CD4-positive, alpha-beta T cell treated with Interleukin-10 for 1 hour (primary cell): ENCODE data around the gene WAC.

ENCODE experiments used
- DNase-seq: peaks from one replicate; pipeline ENCODE4 v3.0.0-alpha.2; 2020

Gene WAC

DNA sequence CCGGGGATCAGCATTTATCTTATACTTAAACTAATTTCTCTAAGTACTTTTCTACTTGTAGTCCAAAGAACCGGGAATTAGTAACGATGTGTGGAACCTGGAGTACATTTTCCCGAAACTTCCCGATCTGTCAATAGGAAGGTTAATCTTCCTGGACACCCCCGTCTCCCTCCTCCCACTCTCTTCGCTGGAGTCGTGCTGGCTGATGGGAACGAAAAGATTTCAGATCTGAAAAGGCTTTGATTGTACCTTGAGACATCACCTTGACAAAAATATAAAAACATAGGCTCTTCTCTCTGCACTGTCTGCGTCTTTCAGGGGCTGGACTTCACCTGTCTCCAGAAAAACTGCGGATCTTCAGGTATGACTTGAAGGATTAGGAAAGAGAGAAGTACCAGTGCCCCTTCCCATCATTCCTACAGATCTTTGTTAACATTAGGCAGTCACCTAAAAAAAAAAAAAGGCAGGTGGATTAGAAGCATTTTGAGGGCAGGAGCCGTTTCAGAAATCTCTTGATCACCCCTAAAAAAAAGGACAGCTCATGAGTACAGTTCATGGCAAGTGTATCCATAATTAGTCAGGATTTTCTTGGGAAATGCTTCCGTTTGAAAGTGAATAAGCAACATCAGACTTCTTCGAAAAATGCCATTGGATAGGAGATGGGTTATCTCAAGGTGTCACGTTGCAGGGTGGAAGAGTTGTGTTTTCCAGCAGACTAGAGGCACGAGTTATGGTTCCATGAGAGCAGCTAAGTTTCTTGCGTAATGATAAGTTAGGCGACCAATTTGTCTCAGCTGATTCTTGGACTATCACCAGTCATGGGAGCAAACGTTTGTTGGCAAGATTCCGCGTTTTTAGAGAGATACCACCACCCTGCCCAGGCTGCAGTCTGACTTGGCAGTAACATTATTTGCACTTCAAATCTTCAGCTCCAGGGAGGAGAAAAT is 136.6 kb downstream of the WAC start:
- DNase-seq: no peak
